GM21423 (cell line): ENCODE measurements around the gene EIF2B5.
"Not testable (repeated sequence)": the region's sequence is repeated elsewhere in the genome, so short reads cannot be mapped to it uniquely, and the experiment has no call there.

Experiments used
- ATAC-seq: cut with Tn5 transposase; IDR thresholded peaks from one replicate; pipeline ENCODE4 v1.9.1; 2021; ENCODE audit warnings: mild to moderate bottlenecking, moderate library complexity; ENCODE audit not compliant: unreplicated experiment

Gene EIF2B5

DNA sequence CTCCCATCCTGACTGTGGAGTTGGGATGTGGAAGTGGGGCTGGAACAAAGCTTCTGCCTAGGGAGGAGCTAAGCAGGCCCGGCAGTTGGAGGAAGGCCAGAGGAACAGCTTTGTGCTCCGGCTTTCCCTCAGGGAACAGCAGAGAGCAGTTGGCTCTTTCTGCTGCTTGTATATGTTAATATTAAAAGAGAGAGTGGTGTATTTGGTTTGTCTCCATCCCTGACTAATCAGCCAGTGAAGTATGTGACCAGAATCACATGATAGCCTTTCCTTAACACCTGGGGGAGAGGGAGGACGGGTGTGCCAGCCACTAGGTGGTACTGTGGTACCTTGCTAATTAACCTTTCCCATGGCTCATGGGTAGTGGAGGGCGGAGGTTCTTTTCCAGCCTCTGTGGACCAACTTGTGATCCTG, 10.0 kb downstream of the EIF2B5 start:
- peak; percentile 55 for ATAC-seq

- no peak for ATAC-seq
These were observed 10.7 kb downstream of the EIF2B5 start for GRCh38 chr3:184145751-184146270.

DNA sequence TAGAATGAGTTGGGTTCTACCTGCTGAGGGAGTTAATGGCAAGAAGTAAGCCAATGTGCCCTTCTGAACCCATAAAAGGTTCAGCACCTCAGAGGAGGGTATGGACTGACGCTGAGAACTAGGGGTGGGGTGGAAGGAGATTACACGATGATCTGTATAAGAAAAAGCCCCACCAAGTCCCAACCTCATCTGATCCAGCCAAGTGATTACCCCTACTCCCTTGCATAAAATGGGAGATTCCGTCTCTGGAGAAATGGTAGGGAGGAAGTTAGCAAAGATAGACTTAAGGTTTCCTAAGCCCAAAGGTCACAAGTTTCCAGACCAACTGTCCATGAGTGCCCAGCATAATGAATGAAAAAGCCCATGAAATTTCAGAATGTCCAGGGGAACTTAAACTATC, 12.9 kb downstream of the EIF2B5 start:
- ATAC-seq, result no peak

- ATAC-seq, result no peak
These were observed 14.0 kb downstream of the EIF2B5 start for GRCh38 chr3:184149123-184149522.

DNA sequence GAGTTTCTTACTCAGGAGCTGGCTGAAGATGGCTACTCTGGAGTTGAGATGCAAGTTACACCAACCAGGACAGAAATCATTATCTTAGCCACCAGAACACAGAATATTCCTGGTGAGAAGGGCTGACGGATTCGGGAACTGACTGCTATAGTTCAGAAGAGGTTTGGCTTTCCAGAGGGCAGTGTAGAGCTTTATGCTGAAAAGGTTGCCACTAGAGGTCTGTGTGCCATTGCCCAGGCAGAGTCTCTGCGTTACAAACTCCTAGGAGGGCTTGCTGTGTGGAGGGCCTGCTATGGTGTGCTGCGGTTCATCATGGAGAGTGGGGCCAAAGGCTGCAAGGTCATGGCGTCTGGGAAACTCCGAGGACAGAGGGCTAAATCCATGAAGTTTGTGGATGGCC, 14.6 kb downstream of the EIF2B5 start:
- not testable (repeated sequence) for ATAC-seq

GRCh38 chr3:184154885-184155643, 19.9 kb downstream of the EIF2B5 start, which contains the start of gene DVL3:
TSS of gene DVL3 (plus strand) at chr3:184155377. CDS start at chr3:184155636, 259 bp downstream.
- ATAC-seq, result peak; percentile 70

DNA sequence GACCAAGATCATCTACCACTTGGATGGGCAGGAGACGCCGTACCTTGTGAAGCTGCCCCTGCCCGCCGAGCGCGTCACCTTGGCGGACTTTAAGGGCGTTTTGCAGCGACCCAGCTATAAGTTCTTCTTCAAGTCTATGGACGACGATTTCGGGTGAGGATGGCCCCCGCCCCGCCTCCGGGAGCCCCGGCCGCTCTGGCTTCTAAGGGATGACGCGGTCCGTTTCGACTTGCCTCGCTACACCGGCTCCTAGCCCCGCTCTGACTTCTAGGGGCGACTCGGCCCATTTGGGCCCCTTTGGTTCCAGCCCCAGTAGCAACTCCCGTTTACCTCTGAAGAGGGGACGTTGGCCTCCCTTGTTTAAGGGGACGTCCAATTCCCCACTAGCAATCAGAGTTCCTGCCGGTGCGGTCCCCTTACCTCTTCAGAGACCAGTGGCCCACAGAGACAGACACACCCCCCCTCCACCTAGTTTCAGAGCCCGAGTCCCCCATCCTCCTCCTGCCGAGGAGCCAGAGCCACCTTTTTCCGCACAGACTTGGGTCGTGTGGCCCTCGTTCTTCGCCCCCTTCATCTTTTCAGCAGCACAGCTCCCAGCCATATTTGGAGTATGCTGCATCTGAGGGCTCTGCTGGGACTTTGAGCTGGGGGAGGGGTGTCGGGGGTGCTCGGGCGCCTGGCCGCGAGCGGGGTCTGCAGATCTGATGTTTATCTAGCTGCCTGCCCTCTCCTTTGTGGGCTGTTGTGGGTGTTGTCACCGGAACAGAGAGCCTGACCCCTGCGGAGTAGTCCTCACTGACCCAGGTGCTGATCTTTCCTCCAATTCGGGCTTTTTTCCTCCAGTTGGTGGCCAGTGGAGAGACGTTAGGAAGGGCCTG, 20.7 kb downstream of the EIF2B5 start:
- ATAC-seq, result peak; percentile 21

GRCh38 chr3:184156522-184156955, 21.4 kb downstream of the EIF2B5 start:
- ATAC-seq, result no peak

- no peak for ATAC-seq
These were observed 22.0 kb downstream of the EIF2B5 start for GRCh38 chr3:184157206-184157605.

GRCh38 chr3:184158404-184158803, 23.2 kb downstream of the EIF2B5 start:
- ATAC-seq, result no peak

DNA sequence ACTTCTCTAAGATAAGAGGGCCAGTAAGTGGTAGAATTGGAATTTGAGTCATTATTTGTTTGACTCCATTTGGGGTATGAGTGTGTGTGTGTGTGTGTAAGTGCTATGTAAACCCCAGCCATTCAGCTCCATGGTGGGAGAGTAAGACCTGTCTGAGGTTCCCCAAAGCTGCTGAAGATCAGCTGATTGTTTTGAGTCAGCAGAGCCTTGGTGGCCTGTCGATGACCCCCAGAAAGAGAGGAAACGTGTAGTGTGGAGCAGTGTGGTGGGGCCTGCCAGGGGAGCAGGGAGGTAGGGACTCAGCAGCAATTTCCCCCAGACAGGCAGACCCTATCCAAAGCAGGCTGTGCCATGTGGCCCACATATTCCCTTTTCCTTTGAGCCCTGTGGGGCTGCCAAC, 25.3 kb downstream of the EIF2B5 start:
- ATAC-seq, result no peak

- not testable (repeated sequence) for ATAC-seq
These were observed 27.5 kb downstream of the EIF2B5 start for GRCh38 chr3:184162571-184163070.

DNA sequence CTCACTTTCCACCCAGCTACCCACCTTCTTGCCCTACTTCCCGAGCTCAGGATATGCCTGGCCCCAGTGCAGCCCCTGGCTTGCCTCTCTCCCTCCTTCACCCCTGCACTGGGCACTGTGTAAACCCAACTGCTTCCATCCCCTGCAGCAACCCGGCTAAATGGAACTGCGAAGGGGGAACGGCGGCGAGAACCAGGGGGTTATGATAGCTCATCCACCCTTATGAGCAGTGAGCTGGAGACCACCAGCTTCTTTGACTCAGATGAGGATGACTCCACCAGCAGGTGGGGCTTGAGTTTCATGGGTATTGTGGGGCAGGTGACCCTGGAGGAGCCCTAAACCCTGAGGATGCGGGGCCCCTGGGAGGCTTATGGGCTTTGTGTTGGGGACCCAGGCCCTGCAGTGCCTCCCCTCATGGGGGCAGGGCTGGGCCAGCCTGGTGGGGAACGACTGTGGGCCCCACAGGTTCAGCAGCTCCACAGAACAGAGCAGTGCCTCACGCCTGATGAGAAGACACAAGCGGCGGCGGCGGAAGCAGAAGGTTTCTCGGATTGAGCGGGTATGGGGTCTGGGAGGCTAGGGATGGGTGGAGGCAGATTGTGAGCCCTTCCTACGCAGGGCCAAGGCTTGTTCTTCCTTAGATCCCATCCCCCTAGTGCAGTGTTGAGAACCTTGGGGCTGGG, 29.6 kb downstream of the EIF2B5 start:
- no peak for ATAC-seq

- ATAC-seq, result no peak
These were observed 30.4 kb downstream of the EIF2B5 start for GRCh38 chr3:184165543-184165942.

- ATAC-seq, result no peak
These were observed 31.5 kb downstream of the EIF2B5 start for GRCh38 chr3:184166671-184167070.

- no peak for ATAC-seq
These were observed 32.6 kb downstream of the EIF2B5 start for GRCh38 chr3:184167786-184168185.

DNA sequence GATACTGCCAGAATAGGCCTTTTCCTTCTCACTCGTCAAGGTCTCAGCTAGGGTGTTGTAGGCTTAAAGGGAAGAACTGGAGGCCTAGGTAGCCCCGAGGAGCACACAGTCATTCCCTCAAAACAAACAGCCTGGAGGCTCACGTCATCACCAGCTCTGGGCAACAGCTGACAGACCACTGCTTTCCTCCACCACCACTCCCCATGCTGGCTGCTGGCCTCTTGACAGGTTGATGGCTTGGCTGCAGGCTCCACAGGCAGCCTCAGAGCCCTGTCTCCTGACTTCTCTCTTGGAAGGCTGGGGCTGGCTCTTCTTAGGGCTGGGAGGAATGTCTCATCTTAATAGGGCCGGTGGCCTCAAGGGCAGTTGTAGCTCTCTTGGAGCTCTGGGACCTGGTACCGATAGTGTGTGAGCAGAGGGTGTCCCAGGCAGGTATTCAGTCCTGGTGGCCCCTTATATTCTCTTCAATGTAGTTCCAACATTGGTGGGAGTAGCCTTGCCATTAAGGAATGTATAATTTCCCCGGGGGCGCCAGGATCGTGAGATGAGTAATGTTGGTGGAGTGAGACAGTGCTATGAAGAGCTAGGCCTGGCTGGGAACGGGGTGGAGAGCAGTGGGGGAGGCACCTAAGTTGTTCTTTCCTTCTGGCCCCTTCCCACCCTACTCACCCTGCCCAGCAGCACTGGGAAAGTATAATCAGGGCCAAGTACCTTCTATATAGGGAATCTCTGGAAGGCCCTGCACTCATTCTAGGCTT, 33.4 kb downstream of the EIF2B5 start:
- ATAC-seq, result no peak

DNA sequence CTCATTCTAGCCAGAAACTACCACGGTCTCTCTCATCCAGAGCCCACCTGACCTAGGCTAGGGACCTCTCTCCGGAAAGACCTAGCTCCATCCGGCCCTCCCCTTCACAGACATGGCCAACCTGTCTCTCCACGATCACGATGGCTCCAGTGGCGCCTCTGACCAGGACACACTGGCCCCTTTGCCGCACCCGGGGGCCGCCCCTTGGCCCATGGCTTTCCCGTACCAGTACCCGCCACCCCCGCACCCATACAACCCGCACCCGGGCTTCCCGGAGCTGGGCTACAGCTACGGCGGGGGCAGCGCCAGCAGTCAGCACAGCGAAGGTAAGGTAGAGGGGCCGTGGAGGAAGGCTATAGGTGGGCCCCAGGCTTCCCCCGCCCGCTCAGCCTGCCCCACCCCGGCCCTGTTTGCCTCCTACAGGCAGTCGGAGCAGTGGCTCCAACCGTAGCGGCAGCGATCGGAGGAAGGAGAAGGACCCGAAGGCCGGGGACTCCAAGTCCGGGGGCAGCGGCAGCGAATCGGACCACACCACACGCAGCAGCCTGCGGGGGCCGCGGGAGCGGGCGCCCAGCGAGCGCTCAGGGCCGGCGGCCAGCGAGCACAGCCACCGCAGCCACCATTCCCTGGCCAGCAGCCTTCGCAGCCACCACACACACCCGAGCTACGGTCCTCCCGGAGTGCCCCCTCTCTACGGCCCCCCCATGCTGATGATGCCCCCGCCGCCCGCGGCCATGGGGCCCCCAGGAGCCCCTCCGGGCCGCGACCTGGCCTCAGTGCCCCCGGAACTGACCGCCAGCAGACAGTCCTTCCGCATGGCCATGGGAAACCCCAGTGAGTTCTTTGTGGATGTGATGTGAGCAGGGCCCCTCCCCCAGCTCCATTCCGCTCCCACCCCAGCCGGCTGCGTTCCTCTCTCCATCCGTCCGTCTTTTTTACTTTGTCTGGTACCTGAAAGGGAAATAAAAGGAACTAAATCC, 35.0 kb downstream of the EIF2B5 start:
- no peak for ATAC-seq

GRCh38 chr3:184171562-184171961, 36.4 kb downstream of the EIF2B5 start:
- no peak for ATAC-seq
